SK-MEL-5 (cell line): ENCODE results near the gene GLT8D1. TPM values are rescaled to one million over a fixed set of nuclear protein-coding genes. Genes with fewer than 3 reads are reported as not detected.

ENCODE experiments used
- DNase-seq: peaks from one replicate; pipeline ENCODE4 v3.0.0-alpha.2; 2016; ENCODE audit warnings: low read depth, low spot score
- in situ Hi-C: cut with HindIII; loops from 2 replicates; pipeline ENCODE4 v1.10.0; 2016; ENCODE audit warnings: low sequenced_read_pairs, high pct_unique_total_duplicates, low pct_unique_long_range_greater_than_20kb
- small RNA-seq, 2 experiments: library from RNA; depleted of rRNA; stranded (forward); fragments of <200 nt; gene quantifications; one replicate each; pipeline ENCODE3, GENCODE V24; 2014
- total RNA-seq: library from RNA; depleted of rRNA; stranded (reverse); fragments of >200 nt; shearing (Covaris generic); gene quantifications from 2 replicates; pipeline ENCODE4 v1.2.3, GENCODE V29; 2014; rRNA removed

GLT8D1 gene
- total RNA-seq, 1 experiment from 2014 or later, result 82.0 TPM

DNA sequence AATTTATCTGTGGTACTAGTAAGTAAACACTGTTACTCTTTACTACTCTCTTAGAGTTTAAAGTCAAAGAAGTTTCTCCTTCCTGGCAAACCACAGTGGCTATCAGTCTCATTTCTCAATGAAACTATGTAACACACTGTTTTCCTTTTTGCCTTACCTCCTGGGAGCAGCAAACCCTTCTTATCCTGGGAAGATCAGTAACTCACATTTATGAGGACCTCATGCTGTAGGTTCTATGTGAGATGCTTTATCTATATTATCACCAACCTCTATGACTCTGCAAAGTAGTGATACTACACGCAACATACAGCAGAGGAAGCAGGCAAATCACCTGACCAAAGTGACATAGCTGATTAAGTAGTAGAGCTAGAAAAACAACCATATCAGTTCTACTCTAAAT, 55.2 kb downstream of the GLT8D1 start:
- in situ Hi-C loops, result no loop called here

DNA sequence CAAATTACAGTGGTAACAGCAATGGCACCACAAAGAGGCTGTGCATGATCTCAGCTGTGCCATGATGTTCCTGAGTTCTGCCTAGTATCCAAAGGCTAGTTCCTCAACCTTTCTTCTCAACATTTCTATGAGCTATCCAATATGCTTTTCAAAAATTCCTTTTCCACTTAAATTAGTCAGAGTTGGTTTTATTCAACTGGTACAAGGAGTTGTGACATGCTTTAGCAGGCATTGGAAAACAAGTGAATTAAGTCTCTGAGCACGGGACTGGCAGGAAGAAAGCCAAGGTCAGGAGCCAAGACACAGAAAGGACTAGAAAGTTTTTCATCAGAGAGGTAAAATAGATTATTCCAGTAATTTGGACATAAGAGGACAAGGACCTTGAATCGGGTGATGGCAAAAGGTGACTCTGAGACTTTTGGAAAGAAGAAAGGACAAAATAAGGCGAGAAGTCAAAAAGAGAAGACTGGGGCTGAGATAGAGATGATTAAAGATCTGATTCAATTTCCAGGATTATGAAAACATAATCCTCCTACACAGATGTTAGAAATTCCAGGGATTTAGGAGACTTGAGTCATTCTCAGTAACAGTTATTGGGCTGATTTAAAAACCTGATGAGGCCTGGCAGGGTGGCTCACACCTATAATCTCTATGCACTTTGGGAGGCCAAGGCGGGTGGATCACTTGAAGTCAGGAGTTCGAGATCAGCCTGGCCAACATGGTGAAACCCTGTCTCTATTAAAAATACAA, 56.0 kb downstream of the GLT8D1 start:
- in situ Hi-C loops, result no loop called here
- no peak for DNase-seq

More for the DNA sequence above, 55.2 kb downstream of the GLT8D1 start:
- DNase-seq, result no peak

DNA sequence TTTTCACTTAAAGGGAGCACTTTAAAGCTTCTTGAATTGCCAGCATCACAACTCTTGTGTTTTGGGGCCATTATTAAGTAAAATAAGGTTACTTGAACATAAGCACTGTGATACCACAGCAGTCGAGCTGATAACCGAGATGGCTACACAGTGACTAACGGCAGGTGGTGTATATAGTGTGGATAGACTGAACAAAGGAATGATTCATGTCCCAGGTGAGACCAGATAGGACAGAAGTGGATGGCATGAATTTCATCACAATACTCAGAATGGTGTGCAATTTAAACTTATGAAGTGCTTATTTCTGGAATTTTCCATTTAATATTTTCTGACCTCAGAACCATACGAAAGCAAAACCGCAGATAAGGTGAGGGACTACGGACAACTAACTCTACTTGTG, 60.0 kb downstream of the GLT8D1 start:
- DNase-seq, result no peak
- in situ Hi-C loops, result no loop called here

Small RNAs within 50 kb of the gene (small RNA-seq; reads per million reads assigned to genes)
- 0 reads per million in 2 experiments for gene AC006254.2
- 1,044 to 8,398 reads per million in 2 experiments for gene RF00569
- gene RF01183, result 0 reads per million in 2 experiments
- 0.05 to 0.15 reads per million in 2 experiments for gene SNORD19
- gene SNORD19B, result 0 reads per million in 2 experiments
- 513 to 6,769 reads per million in 2 experiments for gene SNORD69

Other genes starting within 250 kb of the GLT8D1 start
- not detected in 2 replicates for gene STAB1, start 210.5 kb downstream of the GLT8D1 start, total RNA-seq
- 34.2 and 42.7 TPM in 2 replicates for gene NT5DC2, start 171.9 kb downstream of the GLT8D1 start, total RNA-seq
- 6.6 and 11.0 TPM in 2 replicates for gene UQCC5, start 169.2 kb downstream of the GLT8D1 start, total RNA-seq
- 41.7 and 43.6 TPM in 2 replicates for gene PBRM1, start 19.9 kb downstream of the GLT8D1 start, total RNA-seq
- gene GNL3, start 19.8 kb downstream of the GLT8D1 start, total RNA-seq, result 199 TPM in 2 replicates
- 443 and 451 TPM in 2 replicates for gene SPCS1, start 315 bp upstream of the GLT8D1 start, total RNA-seq
- gene NEK4, start 65.1 kb upstream of the GLT8D1 start, total RNA-seq, result 28.7 and 32.7 TPM in 2 replicates
- not detected in 2 replicates for gene ITIH1, start 71.8 kb upstream of the GLT8D1 start, total RNA-seq
- 0.26 TPM in 1 of 2 replicates, not detected in the other for gene ITIH3, start 89.0 kb upstream of the GLT8D1 start, total RNA-seq
- gene ITIH4, start 124.9 kb upstream of the GLT8D1 start, total RNA-seq, result 0.21 TPM in 1 of 2 replicates, not detected in the other
- gene MUSTN1, start 129.2 kb upstream of the GLT8D1 start, total RNA-seq, result 0.43 TPM in 1 of 2 replicates, not detected in the other
- gene STIMATE, start 191.8 kb upstream of the GLT8D1 start, total RNA-seq, result 17.2 and 18.0 TPM in 2 replicates